Suprapubic skin (tissue), 4 donors: ENCODE data around the gene VSX2.

Experiments
- EP300 ChIP-seq: sonication (generic); formaldehyde crosslinking; IDR thresholded peaks from one replicate; pipeline ENCODE4 v1.6.1; 2017; ENCODE audit warnings: antibody characterized with exemption
- POLR2A ChIP-seq, 2 donors: fragments of 450-650 bp; IDR thresholded peaks; one replicate each; pipeline ENCODE4 v1.6.1; 2017; ENCODE audit warnings: antibody characterized with exemption in 2 of 2, mild to moderate bottlenecking in 2 of 2, moderate library complexity in 2 of 2
- POLR2AphosphoS5 ChIP-seq, 3 donors: sonication (generic); formaldehyde crosslinking; IDR thresholded peaks; one replicate each; pipeline ENCODE4 v1.6.1; 2017; ENCODE audit warnings: antibody characterized with exemption in 3 of 3
- TF ChIP-seq, protein P1 (sequence below), 2 donors: fragments of 200-600 bp in 1 of 2; fragments of 450-650 bp in 1 of 2; sonication (generic) in 1 of 2; IDR thresholded peaks; one replicate each; pipeline ENCODE4 v1.5.1; 2016 to 2019; ENCODE audit warnings: antibody characterized with exemption in 2 of 2, mild to moderate bottlenecking in 1 of 2, moderate library complexity in 1 of 2

DNA sequence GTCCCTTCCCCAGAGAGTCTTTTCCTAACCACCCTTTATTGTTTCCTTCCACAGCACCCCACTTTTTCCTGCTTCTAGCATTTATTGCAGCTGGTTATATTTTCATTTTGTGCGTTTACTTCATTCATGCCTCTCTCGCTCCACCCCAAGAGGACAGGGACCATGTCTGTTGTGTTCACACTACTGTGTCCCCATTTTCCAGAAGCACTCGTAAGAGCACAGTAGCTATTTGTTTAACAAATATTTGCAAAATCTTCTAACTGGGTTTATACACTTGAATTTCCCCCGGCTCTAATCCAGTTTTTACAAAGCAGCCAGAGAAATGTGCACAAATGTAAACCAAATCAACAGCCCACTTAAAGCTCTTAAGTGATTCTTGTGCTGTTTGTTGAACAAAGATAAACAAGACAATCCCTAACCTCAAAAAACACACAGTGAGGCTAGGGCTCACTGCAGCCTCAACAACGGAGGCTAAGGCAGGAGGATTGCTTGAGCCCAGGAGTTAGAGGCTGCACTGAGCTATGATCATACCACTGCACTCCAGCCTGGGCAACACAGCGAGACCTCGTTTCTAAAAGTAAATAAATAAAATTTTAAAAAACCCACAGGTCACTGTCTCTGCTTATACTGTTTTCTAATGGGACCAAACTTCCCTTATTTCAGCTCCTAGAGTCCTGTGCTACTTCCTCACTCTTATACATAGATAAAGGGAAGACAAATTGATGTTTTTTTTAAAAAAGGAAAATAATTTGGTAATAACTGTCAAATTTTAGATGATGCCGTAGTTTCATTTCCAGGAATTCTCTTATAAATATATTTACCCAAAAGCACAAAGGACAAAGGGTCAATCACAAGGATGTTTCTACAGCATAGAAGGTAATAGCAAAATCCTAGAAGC is 70.1 kb downstream of the VSX2 start:
- TF ChIP-seq, protein P1, sequence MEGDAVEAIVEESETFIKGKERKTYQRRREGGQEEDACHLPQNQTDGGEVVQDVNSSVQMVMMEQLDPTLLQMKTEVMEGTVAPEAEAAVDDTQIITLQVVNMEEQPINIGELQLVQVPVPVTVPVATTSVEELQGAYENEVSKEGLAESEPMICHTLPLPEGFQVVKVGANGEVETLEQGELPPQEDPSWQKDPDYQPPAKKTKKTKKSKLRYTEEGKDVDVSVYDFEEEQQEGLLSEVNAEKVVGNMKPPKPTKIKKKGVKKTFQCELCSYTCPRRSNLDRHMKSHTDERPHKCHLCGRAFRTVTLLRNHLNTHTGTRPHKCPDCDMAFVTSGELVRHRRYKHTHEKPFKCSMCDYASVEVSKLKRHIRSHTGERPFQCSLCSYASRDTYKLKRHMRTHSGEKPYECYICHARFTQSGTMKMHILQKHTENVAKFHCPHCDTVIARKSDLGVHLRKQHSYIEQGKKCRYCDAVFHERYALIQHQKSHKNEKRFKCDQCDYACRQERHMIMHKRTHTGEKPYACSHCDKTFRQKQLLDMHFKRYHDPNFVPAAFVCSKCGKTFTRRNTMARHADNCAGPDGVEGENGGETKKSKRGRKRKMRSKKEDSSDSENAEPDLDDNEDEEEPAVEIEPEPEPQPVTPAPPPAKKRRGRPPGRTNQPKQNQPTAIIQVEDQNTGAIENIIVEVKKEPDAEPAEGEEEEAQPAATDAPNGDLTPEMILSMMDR (IDR thresholded peaks at IDR 0.05) = no peak
- no peak for TF ChIP-seq POLR2A (IDR thresholded peaks at IDR 0.05)
- no peak for TF ChIP-seq POLR2AphosphoS5 (IDR thresholded peaks at IDR 0.05)
- TF ChIP-seq EP300 = no peak
